ENCODE results near the gene APOL2.

Gene APOL2

GRCh38 chr22:36238373-36239149, 766 bp downstream of the APOL2 start:
- 65% methylated on average over 5 of the region's 5 CpGs for WGBS
- peak overlapping the region; percentile 6 to 82 for H3K18ac ChIP-seq (ENCODE audit: low read depth in 1 of 2, low read length in 2 of 2)
- no peaks in the 10 kb centered on the region for H3K27me3 ChIP-seq (ENCODE audit: control insufficient read depth in 1 of 2, insufficient read depth in 1 of 2, low read length in 2 of 2)

GRCh38 chr22:36237462-36238372, 1.6 kb downstream of the APOL2 start:
- Histone ChIP-seq H3K14ac (ENCODE audit: low read length in 2 of 2) (peak overlapping the region in 1 of 2 experiments; percentile 50), H3K79me1 (replicated peaks; ENCODE audit: low read length, poor library complexity, severe bottlenecking) (peaks cover 12% of the 10 kb centered on the region), H3K4ac (ENCODE audit: low read depth in 1 of 2, low read length in 2 of 2) (peak overlapping the region in 1 of 2 experiments; percentile 42), H2AFZ (ENCODE audit: low read depth, low read length) (no peak overlapping the region), H2AK5ac (ENCODE audit: low read length, severe bottlenecking) (no peak overlapping the region), H3K4me3 (ENCODE audit: insufficient read depth in 1 of 2, low read depth in 1 of 2, low read length in 2 of 2) (peak overlapping the region; percentile 16 to 86), H2BK5ac (ENCODE audit: low read depth, low read length, poor library complexity, severe bottlenecking) (no peak overlapping the region), H3K9ac (ENCODE audit: low read length) (peak overlapping the region; percentile 91), H3K4me1 (ENCODE audit: control insufficient read depth, insufficient read depth, low read depth, low read length) (peaks cover 29% of the 10 kb centered on the region), H2BK15ac (ENCODE audit: low read depth, poor library complexity, severe bottlenecking) (no peak overlapping the region), H3K9me3 (ENCODE audit: control insufficient read depth, low read length) (no peaks in the 10 kb centered on the region), H3K36me3 (ENCODE audit: control insufficient read depth in 1 of 2, insufficient read depth in 2 of 2, low read depth in 1 of 2, low read length in 2 of 2) (peaks cover 16 to 35% of the 10 kb centered on the region in 2 experiments), H2BK120ac (ENCODE audit: low read depth, low read length) (no peak overlapping the region), H2BK12ac (ENCODE audit: low read length in 2 of 2) (peak overlapping the region in 1 of 2 experiments; percentile 67), H3K4me2 (ENCODE audit: low read length, poor library complexity, severe bottlenecking) (peak overlapping the region; percentile 62), H4K8ac (ENCODE audit: low read length) (peak overlapping the region; percentile 35), H3K23ac (ENCODE audit: low read length in 2 of 2) (no peak overlapping the region), H4K91ac (ENCODE audit: low read length) (peak overlapping the region; percentile 15), H3K27ac (ENCODE audit: low read length, poor library complexity, severe bottlenecking) (peak overlapping the region; percentile 10), H3K27me3 (ENCODE audit: control insufficient read depth in 1 of 2, insufficient read depth in 1 of 2, low read length in 2 of 2) (no peaks in the 10 kb centered on the region), H3K18ac (ENCODE audit: low read depth in 1 of 2, low read length in 2 of 2) (peak overlapping the region in 1 of 2 experiments; percentile 40)
- WGBS = 92% methylated on average over 12 of the region's 12 CpGs
- DNase-seq = peak; percentile 47

More at GRCh38 chr22:36238373-36239149, 766 bp downstream of the APOL2 start:
- no peak for DNase-seq
- H3K4ac ChIP-seq (ENCODE audit: low read depth in 1 of 2, low read length in 2 of 2) = peak overlapping the region; percentile 46 to 96
- peak overlapping the region; percentile 94 for H3K27ac ChIP-seq (ENCODE audit: low read length, poor library complexity, severe bottlenecking)
- H4K8ac ChIP-seq (ENCODE audit: low read length) = peak overlapping the region; percentile 78
- H2BK5ac ChIP-seq (ENCODE audit: low read depth, low read length, poor library complexity, severe bottlenecking) = peak overlapping the region; percentile 84
- H3K36me3 ChIP-seq (ENCODE audit: control insufficient read depth in 1 of 2, insufficient read depth in 2 of 2, low read depth in 1 of 2, low read length in 2 of 2) = peaks cover 8 to 26% of the 10 kb centered on the region in 2 experiments
- H2BK15ac ChIP-seq (ENCODE audit: low read depth, poor library complexity, severe bottlenecking) = peak overlapping the region; percentile 88
- peak overlapping the region in 1 of 2 experiments; percentile 91 for H3K23ac ChIP-seq (ENCODE audit: low read length in 2 of 2)
- H2AK5ac ChIP-seq (ENCODE audit: low read length, severe bottlenecking) = peak overlapping the region; percentile 95
- H3K4me2 ChIP-seq (ENCODE audit: low read length, poor library complexity, severe bottlenecking) = peak overlapping the region; percentile 62
- H2BK120ac ChIP-seq (ENCODE audit: low read depth, low read length) = no peak overlapping the region
- H3K4me1 ChIP-seq (ENCODE audit: control insufficient read depth, insufficient read depth, low read depth, low read length) = peaks cover 29% of the 10 kb centered on the region
- H2BK12ac ChIP-seq (ENCODE audit: low read length in 2 of 2) = peak overlapping the region; percentile 25 to 71
- peak overlapping the region in 1 of 2 experiments; percentile 88 for H3K14ac ChIP-seq (ENCODE audit: low read length in 2 of 2)
- peaks cover 8% of the 10 kb centered on the region for H3K79me1 ChIP-seq (replicated peaks; ENCODE audit: low read length, poor library complexity, severe bottlenecking)
- H3K4me3 ChIP-seq (ENCODE audit: insufficient read depth in 1 of 2, low read depth in 1 of 2, low read length in 2 of 2) = peak overlapping the region; percentile 70 to 86
- H2AFZ ChIP-seq (ENCODE audit: low read depth, low read length) = peak overlapping the region; percentile 67
- H3K9ac ChIP-seq (ENCODE audit: low read length) = peak overlapping the region; percentile 91
- no peaks in the 10 kb centered on the region for H3K9me3 ChIP-seq (ENCODE audit: control insufficient read depth, low read length)
- no peak overlapping the region for H4K91ac ChIP-seq (ENCODE audit: low read length)

GRCh38 chr22:36236388-36237319, 2.7 kb downstream of the APOL2 start:
- H3K79me1 ChIP-seq (replicated peaks; ENCODE audit: low read length, poor library complexity, severe bottlenecking) = peaks cover 19% of the 10 kb centered on the region
- WGBS = 89% methylated on average over 12 of the region's 14 CpGs
- peak overlapping the region; percentile 39 for H4K8ac ChIP-seq (ENCODE audit: low read length)
- peak overlapping the region; percentile 91 for H3K9ac ChIP-seq (ENCODE audit: low read length)
- H2BK15ac ChIP-seq (ENCODE audit: low read depth, poor library complexity, severe bottlenecking) = no peak overlapping the region
- H3K14ac ChIP-seq (ENCODE audit: low read length in 2 of 2) = peak overlapping the region in 1 of 2 experiments; percentile 19
- H3K4me2 ChIP-seq (ENCODE audit: low read length, poor library complexity, severe bottlenecking) = peak overlapping the region; percentile 18
- peak overlapping the region; percentile 34 for H2AK5ac ChIP-seq (ENCODE audit: low read length, severe bottlenecking)
- H3K9me3 ChIP-seq (ENCODE audit: control insufficient read depth, low read length) = no peaks in the 10 kb centered on the region
- peak overlapping the region in 1 of 2 experiments; percentile 86 for H3K4me3 ChIP-seq (ENCODE audit: insufficient read depth in 1 of 2, low read depth in 1 of 2, low read length in 2 of 2)
- no peak overlapping the region for H2BK120ac ChIP-seq (ENCODE audit: low read depth, low read length)
- H2BK5ac ChIP-seq (ENCODE audit: low read depth, low read length, poor library complexity, severe bottlenecking) = no peak overlapping the region
- no peak overlapping the region for H2BK12ac ChIP-seq (ENCODE audit: low read length in 2 of 2)
- peaks cover 23 to 45% of the 10 kb centered on the region in 2 experiments for H3K36me3 ChIP-seq (ENCODE audit: control insufficient read depth in 1 of 2, insufficient read depth in 2 of 2, low read depth in 1 of 2, low read length in 2 of 2)
- no peak overlapping the region for H3K4ac ChIP-seq (ENCODE audit: low read depth in 1 of 2, low read length in 2 of 2)
- no peak overlapping the region for H3K27ac ChIP-seq (ENCODE audit: low read length, poor library complexity, severe bottlenecking)
- H3K23ac ChIP-seq (ENCODE audit: low read length in 2 of 2) = peak overlapping the region in 1 of 2 experiments; percentile 18
- H3K4me1 ChIP-seq (ENCODE audit: control insufficient read depth, insufficient read depth, low read depth, low read length) = peaks cover 31% of the 10 kb centered on the region
- DNase-seq = no peak
- no peaks in the 10 kb centered on the region for H3K27me3 ChIP-seq (ENCODE audit: control insufficient read depth in 1 of 2, insufficient read depth in 1 of 2, low read length in 2 of 2)
- peak overlapping the region; percentile 31 for H4K91ac ChIP-seq (ENCODE audit: low read length)
- no peak overlapping the region for H2AFZ ChIP-seq (ENCODE audit: low read depth, low read length)
- no peak overlapping the region for H3K18ac ChIP-seq (ENCODE audit: low read depth in 1 of 2, low read length in 2 of 2)

Measured in mesenchymal stem cell (in vitro differentiated cells and primary cell).